Measurements from ENCODE around the gene GDF10. TPM values are rescaled to one million over a fixed set of nuclear protein-coding genes. Genes with fewer than 3 reads are reported as not detected.

The GDF10 gene
- total and polyA plus RNA-seq, 12 donors = 0.10 to 1.6 (median 0.42) TPM

- intact Hi-C loops (cut with DNase I) = no loop called here
- ATAC-seq (no peak), DNase-seq (no peak)
- Histone ChIP-seq H3K4me1 (peaks cover 0 to 10% (median 0%) of the 10 kb centered on the region in 9 donors), H3K27ac (peak overlapping the region in 1 of 10 donors; percentile 22), H3K9me3 (no peaks in the 10 kb centered on the region), H3K36me3 (no peaks in the 10 kb centered on the region), H3K27me3 (peaks cover 0 to 22% (median 9%) of the 10 kb centered on the region in 7 donors), H3K4me3 (no peak overlapping the region)
- 92 to 95% methylated on average over 30 of the region's 30 CpGs for WGBS, 2 donors
- TF ChIP-seq, protein P1, sequence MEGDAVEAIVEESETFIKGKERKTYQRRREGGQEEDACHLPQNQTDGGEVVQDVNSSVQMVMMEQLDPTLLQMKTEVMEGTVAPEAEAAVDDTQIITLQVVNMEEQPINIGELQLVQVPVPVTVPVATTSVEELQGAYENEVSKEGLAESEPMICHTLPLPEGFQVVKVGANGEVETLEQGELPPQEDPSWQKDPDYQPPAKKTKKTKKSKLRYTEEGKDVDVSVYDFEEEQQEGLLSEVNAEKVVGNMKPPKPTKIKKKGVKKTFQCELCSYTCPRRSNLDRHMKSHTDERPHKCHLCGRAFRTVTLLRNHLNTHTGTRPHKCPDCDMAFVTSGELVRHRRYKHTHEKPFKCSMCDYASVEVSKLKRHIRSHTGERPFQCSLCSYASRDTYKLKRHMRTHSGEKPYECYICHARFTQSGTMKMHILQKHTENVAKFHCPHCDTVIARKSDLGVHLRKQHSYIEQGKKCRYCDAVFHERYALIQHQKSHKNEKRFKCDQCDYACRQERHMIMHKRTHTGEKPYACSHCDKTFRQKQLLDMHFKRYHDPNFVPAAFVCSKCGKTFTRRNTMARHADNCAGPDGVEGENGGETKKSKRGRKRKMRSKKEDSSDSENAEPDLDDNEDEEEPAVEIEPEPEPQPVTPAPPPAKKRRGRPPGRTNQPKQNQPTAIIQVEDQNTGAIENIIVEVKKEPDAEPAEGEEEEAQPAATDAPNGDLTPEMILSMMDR (IDR thresholded peaks at IDR 0.05) = no peak
Measured at GRCh38 chr10:47325303-47326291, 25.6 kb downstream of the GDF10 start.

- Histone ChIP-seq H3K4me1 (peaks cover 0 to 10% (median 0%) of the 10 kb centered on the region in 9 donors), H3K4me3 (no peak overlapping the region), H3K27me3 (peaks cover 0 to 22% (median 9%) of the 10 kb centered on the region in 7 donors), H3K9me3 (no peaks in the 10 kb centered on the region), H3K36me3 (no peaks in the 10 kb centered on the region), H3K27ac (peak overlapping the region in 3 of 10 donors; percentile 1 to 39 (median 22))
- DNase-seq (no peak), ATAC-seq (peak; percentile 38 to 82 (median 72))
- TF ChIP-seq, protein P1 (IDR thresholded peaks at IDR 0.05) = no peak
- WGBS, 2 donors = 29 to 42% methylated on average over 5 of the region's 5 CpGs
- intact Hi-C loops (cut with DNase I) = no loop called here
Measured at GRCh38 chr10:47326306-47326926, 26.4 kb downstream of the GDF10 start.

DNA sequence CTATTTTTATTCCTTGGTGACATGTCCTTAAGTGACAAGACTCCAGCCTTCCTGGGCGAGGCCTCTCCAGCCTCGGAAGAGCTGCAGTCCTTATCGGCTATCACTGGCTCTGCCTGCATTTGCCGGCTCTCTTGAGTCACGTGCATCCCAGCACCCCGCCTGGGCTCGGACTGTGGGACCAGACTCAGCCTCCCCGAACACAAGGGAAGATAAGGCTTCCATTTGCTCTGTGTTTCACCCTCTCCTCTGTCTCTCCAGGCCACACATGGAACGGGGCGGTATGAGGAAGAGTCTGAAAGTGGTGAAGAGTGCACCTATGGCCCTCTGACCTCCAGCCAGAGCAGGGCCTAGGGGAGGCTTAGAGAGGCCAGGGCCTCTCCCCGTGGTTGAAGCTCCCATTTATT, 26.9 kb downstream of the GDF10 start:
- peak; percentile 39 to 89 (median 74) for ATAC-seq
- TF ChIP-seq, protein P1 (IDR thresholded peaks at IDR 0.05) = no peak
- Histone ChIP-seq H3K9me3 (no peaks in the 10 kb centered on the region), H3K27me3 (peaks cover 0 to 21% (median 9%) of the 10 kb centered on the region in 7 donors), H3K4me1 (peaks cover 0 to 10% (median 0%) of the 10 kb centered on the region in 9 donors), H3K27ac (peak overlapping the region in 2 of 10 donors; percentile 1 to 22), H3K4me3 (no peak overlapping the region), H3K36me3 (no peaks in the 10 kb centered on the region)
- 26 to 40% methylated on average over 11 of the region's 11 CpGs for WGBS, 2 donors
- peak in 1 of 2 donors; percentile 39 for DNase-seq
- intact Hi-C loops (cut with DNase I) = no loop called here

GRCh38 chr10:47329855-47330254, 29.9 kb downstream of the GDF10 start:
- H3K36me3 ChIP-seq = no peaks in the 10 kb centered on the region
- no peak for ATAC-seq
- H3K27ac ChIP-seq = no peak overlapping the region
- TF ChIP-seq, protein P1 (IDR thresholded peaks at IDR 0.05) = no peak
- peaks cover 0 to 7% (median 0%) of the 10 kb centered on the region in 7 donors for H3K27me3 ChIP-seq
- 86 to 87% methylated on average over 4 of the region's 4 CpGs for WGBS, 2 donors
- no peak overlapping the region for H3K4me3 ChIP-seq
- intact Hi-C loops (cut with DNase I) = no loop called here
- DNase-seq = no peak
- no peaks in the 10 kb centered on the region for H3K9me3 ChIP-seq
- peaks cover 0 to 10% (median 0%) of the 10 kb centered on the region in 9 donors for H3K4me1 ChIP-seq
